Occipital lobe (tissue), 2 donors: ENCODE results near the gene ALDH1L1. TPM values are rescaled to one million over a fixed set of nuclear protein-coding genes. Genes with fewer than 3 reads are reported as not detected.

Experiments used
- DNase-seq: peaks from one replicate; lab custom pipeline; 2025; lab: John Stamatoyannopoulos, UW
- total RNA-seq: library from RNA; depleted of rRNA; stranded (reverse); fragments of >200 nt; gene quantifications from one replicate; pipeline ENCODE4 v1.2.3, GENCODE V29; 2014

The ALDH1L1 gene
- total RNA-seq, 1 donor from 2014 or later = 2.7 TPM

GRCh38 chr3:126134219-126134975 is 46.0 kb downstream of the ALDH1L1 start:
- peak; percentile 29 for DNase-seq

GRCh38 chr3:126133606-126134005 is 46.8 kb downstream of the ALDH1L1 start:
- DNase-seq = no peak

GRCh38 chr3:126132751-126133511 is 47.5 kb downstream of the ALDH1L1 start:
- no peak for DNase-seq

GRCh38 chr3:126131881-126132750 is 48.3 kb downstream of the ALDH1L1 start:
- DNase-seq = no peak

GRCh38 chr3:126130981-126131745 is 49.2 kb downstream of the ALDH1L1 start:
- no peak for DNase-seq

GRCh38 chr3:126130081-126130855 is 50.1 kb downstream of the ALDH1L1 start:
- DNase-seq = no peak

- DNase-seq = no peak
Observed at GRCh38 chr3:126129398-126129891, 50.9 kb downstream of the ALDH1L1 start.

GRCh38 chr3:126128504-126129397 is 51.6 kb downstream of the ALDH1L1 start:
- no peak for DNase-seq

- no peak for DNase-seq
Observed at GRCh38 chr3:126127904-126128303, 52.5 kb downstream of the ALDH1L1 start.

- no peak for DNase-seq
Observed at GRCh38 chr3:126127452-126127851, 52.9 kb downstream of the ALDH1L1 start.

- DNase-seq = no peak
Observed at GRCh38 chr3:126126811-126127431, 53.5 kb downstream of the ALDH1L1 start.

- no peak for DNase-seq
Observed at GRCh38 chr3:126126286-126126685, 54.1 kb downstream of the ALDH1L1 start.

- DNase-seq = no peak
Observed at GRCh38 chr3:126125781-126126251, 54.6 kb downstream of the ALDH1L1 start.

GRCh38 chr3:126125341-126125740 is 55.0 kb downstream of the ALDH1L1 start:
- DNase-seq = no peak

GRCh38 chr3:126124896-126125295 is 55.5 kb downstream of the ALDH1L1 start:
- no peak for DNase-seq

- no peak for DNase-seq
Observed at GRCh38 chr3:126124148-126124868, 56.1 kb downstream of the ALDH1L1 start.

- no peak for DNase-seq
Observed at GRCh38 chr3:126121632-126122031, 58.8 kb downstream of the ALDH1L1 start.

GRCh38 chr3:126121074-126121473 is 59.3 kb downstream of the ALDH1L1 start:
- no peak for DNase-seq
